Measurements from ENCODE around the gene VPS41. TPM values are rescaled to one million over a fixed set of nuclear protein-coding genes. Genes with fewer than 3 reads are reported as not detected.

Gene VPS41
- total RNA-seq, 2 donors from 2014 or later, result 56.5 to 60.9 TPM

- Histone ChIP-seq H3K27ac (no peak overlapping the region), H3K4me3 (no peak overlapping the region), H3K27me3 (no peaks in the 10 kb centered on the region), H3K36me3 (no peaks in the 10 kb centered on the region), H3K4me1 (no peaks in the 10 kb centered on the region), H3K9me3 (no peaks in the 10 kb centered on the region), H3K9ac (ENCODE audit: low read depth in 2 of 2, low read length in 2 of 2) (no peak overlapping the region)
- no peak for TF ChIP-seq CTCF (IDR thresholded peaks at IDR 0.05)
- DNase-seq, result no peak
- intact Hi-C loops (cut with DNase I), result no loop called here
Measured at GRCh38 chr7:38775506-38776175, 133.3 kb downstream of the VPS41 start.

- H3K9ac ChIP-seq (ENCODE audit: low read depth in 2 of 2, low read length in 2 of 2), result no peak overlapping the region
- DNase-seq, result no peak
- intact Hi-C loops (cut with DNase I), result no loop called here
- H3K36me3 ChIP-seq, result peaks cover 4% of the 10 kb centered on the region
- no peak for TF ChIP-seq CTCF (IDR thresholded peaks at IDR 0.05)
- no peak overlapping the region for H3K27ac ChIP-seq
- no peaks in the 10 kb centered on the region for H3K4me1 ChIP-seq
- no peaks in the 10 kb centered on the region for H3K9me3 ChIP-seq
- H3K27me3 ChIP-seq, result no peaks in the 10 kb centered on the region
- H3K4me3 ChIP-seq, result no peak overlapping the region
Measured at GRCh38 chr7:38773430-38773829, 135.6 kb downstream of the VPS41 start.

GRCh38 chr7:38760226-38760625, 148.8 kb downstream of the VPS41 start:
- no peak for DNase-seq
- H3K4me1 ChIP-seq, result no peaks in the 10 kb centered on the region
- no peak for TF ChIP-seq CTCF (IDR thresholded peaks at IDR 0.05)
- H3K36me3 ChIP-seq, result no peaks in the 10 kb centered on the region
- H3K27ac ChIP-seq, result no peak overlapping the region
- no peak overlapping the region for H3K4me3 ChIP-seq
- no peaks in the 10 kb centered on the region for H3K27me3 ChIP-seq
- intact Hi-C loops (cut with DNase I), result no loop called here
- H3K9ac ChIP-seq (ENCODE audit: low read depth in 2 of 2, low read length in 2 of 2), result no peak overlapping the region
- no peaks in the 10 kb centered on the region for H3K9me3 ChIP-seq

- H3K4me1 ChIP-seq, result no peaks in the 10 kb centered on the region
- H3K36me3 ChIP-seq, result no peaks in the 10 kb centered on the region
- no peaks in the 10 kb centered on the region for H3K9me3 ChIP-seq
- no peaks in the 10 kb centered on the region for H3K27me3 ChIP-seq
- TF ChIP-seq CTCF (IDR thresholded peaks at IDR 0.05), result no peak
- intact Hi-C loops (cut with DNase I), result no loop called here
- DNase-seq, result no peak
- no peak overlapping the region for H3K9ac ChIP-seq (ENCODE audit: low read depth in 2 of 2, low read length in 2 of 2)
- no peak overlapping the region for H3K4me3 ChIP-seq
- H3K27ac ChIP-seq, result no peak overlapping the region
Measured at GRCh38 chr7:38759028-38759427, 150.0 kb downstream of the VPS41 start.

- no peak for DNase-seq
- Histone ChIP-seq H3K27me3 (no peaks in the 10 kb centered on the region), H3K9me3 (no peaks in the 10 kb centered on the region), H3K27ac (no peak overlapping the region), H3K4me3 (no peak overlapping the region), H3K36me3 (no peaks in the 10 kb centered on the region), H3K4me1 (no peaks in the 10 kb centered on the region), H3K9ac (ENCODE audit: low read depth in 2 of 2, low read length in 2 of 2) (no peak overlapping the region)
- intact Hi-C loops (cut with DNase I), result no loop called here
- TF ChIP-seq CTCF (IDR thresholded peaks at IDR 0.05), result no peak
Measured at GRCh38 chr7:38757931-38758330, 151.1 kb downstream of the VPS41 start.
